HepG2 (cell line): ENCODE measurements around the gene LIFR. TPM values are rescaled to one million over a fixed set of nuclear protein-coding genes. Genes with fewer than 3 reads are reported as not detected.

Experiments
- ATAC-seq: fragments of 200-7000 bp; cut with Tn5 transposase; 3 replicates; pipeline ENCODE4 v1.9.1; 2020; ENCODE audit warnings: mild to moderate bottlenecking, moderate library complexity
- BruUV-seq: library from RNA; stranded (reverse); fragments of 400-500 nt; replicated peaks from 2 replicates; lab custom pipeline; 2021; lab: Mats Ljungman, UMichigan
- CTCF ChIA-PET: fragments of 300-600 bp; formaldehyde crosslinking; extraction: SDS; loops from one replicate; lab custom pipeline; 2021; ENCODE audit warnings: low total read pairs, inconsistent platforms, low intra/inter-chr PET ratio; lab: Yijun Ruan, JAX
- POLR2A ChIA-PET: fragments of 350-600 bp; sonication (Branson Sonifier 250); formaldehyde crosslinking; loops from one replicate; lab custom pipeline; 2020; ENCODE audit warnings: antibody characterized with exemption, inconsistent platforms; lab: Yijun Ruan, JAX
- DNase-seq: peaks from one replicate; pipeline ENCODE4 v3.0.0-alpha.2; 2015; ENCODE audit warnings: low spot score
- FAIRE-seq: peaks from 3 replicates; lab custom pipeline; 2011; peaks lifted over from hg19 to GRCh38; lab: Jason Lieb, UNC
- H2AFZ ChIP-seq: one replicate; pipeline ENCODE4 v1.6.1; 2011; ENCODE audit warnings: low read length, inconsistent platforms
- H3K27ac ChIP-seq: fragments of 300-600 bp; 3 replicates; pipeline ENCODE4 v1.8.0; 2011; ENCODE audit warnings: mixed run types, mild to moderate bottlenecking, mixed read lengths, low read length, inconsistent platforms; ENCODE audit not compliant: insufficient read depth; ENCODE audit errors: extremely low read length
- H3K27me3 ChIP-seq, 2 experiments: fragments of 200-600 bp in 1 of 2; 2 replicates in 1 of 2; 3 replicates in 1 of 2; pipeline versions ENCODE4 v1.6.0 to v1.8.0; 2011; ENCODE audit warnings: low read length in 2 of 2, mild to moderate bottlenecking in 2 of 2, moderate library complexity in 2 of 2, inconsistent platforms in 1 of 2; ENCODE audit not compliant: insufficient read depth in 2 of 2, control insufficient read depth in 1 of 2
- H3K36me3 ChIP-seq, 2 experiments: fragments of 200-600 bp in 1 of 2; replicated peaks in 1 of 2; 2 replicates in 1 of 2; 3 replicates in 1 of 2; pipeline versions ENCODE4 v1.5.1 to v1.8.0; 2011; ENCODE audit warnings: low read length in 2 of 2, inconsistent platforms in 1 of 2; ENCODE audit not compliant: insufficient read depth in 2 of 2, control insufficient read depth in 1 of 2
- H3K4me1 ChIP-seq: 2 replicates; pipeline ENCODE4 v1.5.1; 2012; ENCODE audit warnings: low read length, inconsistent platforms; ENCODE audit not compliant: insufficient read depth
- H3K4me2 ChIP-seq: 2 replicates; pipeline ENCODE4 v1.6.0; 2011; ENCODE audit warnings: low read depth, low read length, inconsistent platforms
- H3K4me3 ChIP-seq, 3 experiments: fragments of 200-600 bp in 1 of 3; sonication (generic), shearing (Covaris generic) in 1 of 3; replicated peaks in 1 of 3; 2 replicates each; pipeline ENCODE4 v1.5.1; 2011 to 2016; ENCODE audit warnings: low read length in 3 of 3, inconsistent platforms in 2 of 3, low read depth in 2 of 3, mild to moderate bottlenecking in 2 of 3, control low read depth in 1 of 3, mixed read lengths in 1 of 3; ENCODE audit not compliant: insufficient read depth in 1 of 3
- H3K79me2 ChIP-seq: one replicate; pipeline ENCODE4 v1.6.1; 2011; ENCODE audit warnings: low read length, inconsistent platforms; ENCODE audit not compliant: insufficient read depth
- H3K9ac ChIP-seq: 2 replicates; pipeline ENCODE4 v1.6.0; 2011; ENCODE audit warnings: mild to moderate bottlenecking, low read depth, low read length, inconsistent platforms; ENCODE audit not compliant: insufficient read depth
- H3K9me3 ChIP-seq: 2 replicates; pipeline ENCODE4 v1.5.1; 2012; ENCODE audit warnings: mild to moderate bottlenecking, low read length
- H4K20me1 ChIP-seq: 2 replicates; pipeline ENCODE4 v1.6.0; 2011; ENCODE audit warnings: inconsistent platforms, mild to moderate bottlenecking, low read length, moderate library complexity; ENCODE audit not compliant: insufficient read depth
- ARHGAP35 ChIP-seq: sonication (generic); formaldehyde crosslinking; IDR thresholded peaks from 2 replicates; pipeline ENCODE4 v1.9.0; 2022; ENCODE audit warnings: mild to moderate bottlenecking, inconsistent platforms, moderate library complexity, missing genetic modification reagents, borderline replicate concordance
- CEBPB ChIP-seq: IDR thresholded peaks from 2 replicates; pipeline ENCODE4 v1.6.1; 2011; ENCODE audit warnings: low read depth, low read length, improper control_type of control experiment, borderline replicate concordance
- FOXA1 ChIP-seq, 2 experiments: fragments of 450-650 bp in 1 of 2; sonication (generic) in 1 of 2; formaldehyde crosslinking in 1 of 2; IDR thresholded peaks; 2 replicates each; pipeline versions ENCODE4 v1.4.0 to v1.6.1; 2016 to 2020; ENCODE audit warnings: missing genetic modification reagents in 1 of 2
- MYNN ChIP-seq: sonication (generic); formaldehyde crosslinking; IDR thresholded peaks from 2 replicates; pipeline ENCODE4 v1.4.0; 2020; ENCODE audit warnings: mild to moderate bottlenecking, low read depth, missing genetic modification reagents
- PTBP1 ChIP-seq: fragments of 200-400 bp; formaldehyde crosslinking; IDR thresholded peaks from 2 replicates; pipeline ENCODE4 v1.6.1; 2018; ENCODE audit warnings: low read length, low read depth; ENCODE audit not compliant: poor library complexity, severe bottlenecking
- ZKSCAN8 ChIP-seq: IDR thresholded peaks from 2 replicates; pipeline ENCODE4 v1.6.1; 2016; ENCODE audit warnings: borderline replicate concordance, missing genetic modification reagents, missing compliant biosample characterization
- ZNF318 ChIP-seq: sonication (generic); formaldehyde crosslinking; IDR thresholded peaks from 2 replicates; pipeline ENCODE4 v1.4.0; 2020; ENCODE audit warnings: mild to moderate bottlenecking, missing genetic modification reagents
- ZNF615 ChIP-seq: sonication (generic); formaldehyde crosslinking; IDR thresholded peaks from 2 replicates; pipeline ENCODE4 v1.5.0; 2020; ENCODE audit warnings: mild to moderate bottlenecking, missing genetic modification reagents, borderline replicate concordance
- ZSCAN31 ChIP-seq: sonication (generic); formaldehyde crosslinking; IDR thresholded peaks from 2 replicates; pipeline ENCODE4 v1.5.0; 2020; ENCODE audit warnings: low read depth, mild to moderate bottlenecking, missing genetic modification reagents
- WGBS: methylation state at CpG from one replicate; pipeline ENCODE4 v1.1.6; 2017; ENCODE audit warnings: low lambda C conversion rate; 5-methylcytosine and 5-hydroxymethylcytosine counted together
- in situ Hi-C: cut with HindIII; loops from 2 replicates; pipeline ENCODE4 v1.10.0; 2017; ENCODE audit warnings: low pct_unique_long_range_greater_than_20kb; ENCODE audit not compliant: extremely low pct_ligation_motif_present
- intact Hi-C: fragments of 100-400 bp; cut with micrococcal nuclease; formaldehyde crosslinking; loops from one replicate; pipeline ENCODE4 v1.10.0; 2022; ENCODE audit not compliant: unreplicated experiment
- polyA plus RNA-seq, 8 experiments: library from polyadenylated mRNA; depleted of rRNA in 3 of 8; stranded (reverse) in 7 of 8; unstranded in 1 of 8; fragments of >200 nt; fragmentation: Illumina TruSeq in 4 of 8; extraction: Trizol in 4 of 8; gene quantifications; 2 replicates each; pipeline versions ENCODE4 v1.2.1 to v1.2.3, GENCODE V29; 2011 to 2016; ENCODE audit warnings: low read depth in 4 of 8, missing spikeins in 1 of 8, mixed read lengths in 1 of 8; ENCODE audit not compliant: insufficient read depth in 1 of 8
- total RNA-seq, 5 experiments: library from RNA; depleted of rRNA; stranded (reverse); fragments of >200 nt; fragmentation: Illumina TruSeq; extraction: Trizol; gene quantifications; 2 replicates each; pipeline ENCODE4 v1.2.3, GENCODE V29; 2016; ENCODE audit warnings: low read depth in 1 of 5
- TF ChIP-seq, protein P1 (sequence below): sonication (generic); formaldehyde crosslinking; IDR thresholded peaks from 2 replicates; pipeline ENCODE4 v1.5.0; 2020; ENCODE audit warnings: mild to moderate bottlenecking, missing genetic modification reagents

Gene LIFR
- total and polyA plus RNA-seq, 2 of the 13 experiments (the other 11 are each of a cell fraction or from before 2014, with no cell fraction given), result 6.3 to 25.2 TPM

DNA sequence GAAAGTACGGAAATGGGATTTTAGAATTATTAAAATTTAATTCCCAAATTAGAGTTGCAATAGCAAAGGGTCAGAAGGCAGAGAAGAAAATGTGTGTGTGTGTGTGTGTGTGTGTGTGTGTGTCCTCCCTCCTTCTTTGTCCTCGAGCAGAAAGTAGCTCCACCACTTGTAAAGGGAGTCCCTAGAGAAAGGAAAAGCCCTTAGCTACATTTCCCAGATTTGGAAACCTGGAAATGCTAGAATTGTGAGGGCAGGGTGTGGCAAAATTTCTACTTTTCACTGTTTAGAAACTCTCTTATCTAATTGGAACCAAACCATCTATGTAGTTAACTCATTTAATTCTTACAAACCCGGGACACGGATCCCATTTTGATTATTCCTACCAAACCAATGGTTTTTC, 33.2 kb upstream of the LIFR start:
- Histone ChIP-seq H3K4me1 (no peaks in the 10 kb centered on the region), H3K4me2 (no peak overlapping the region), H4K20me1 (no peaks in the 10 kb centered on the region), H3K27ac (no peak overlapping the region), H3K27me3 (no peaks in the 10 kb centered on the region; a peak in 1 of 5 replicates), H2AFZ (no peak overlapping the region), H3K79me2 (no peaks in the 10 kb centered on the region), H3K9ac (no peak overlapping the region), H3K36me3 (no peaks in the 10 kb centered on the region), H3K4me3 (no peak overlapping the region), H3K9me3 (no peaks in the 10 kb centered on the region)
- ChIA-PET CTCF (no interaction called here), POLR2A (no interaction called here)
- intact Hi-C loops (no loop called here), in situ Hi-C loops (no loop called here)
- WGBS, result 8% methylated on average over 4 of the region's 4 CpGs
- FAIRE-seq (no peak), ATAC-seq (no peak), DNase-seq (no peak)
- BruUV-seq, result no TSS peak
- TF ChIP-seq CEBPB, result no peak
- no peak for TF ChIP-seq MYNN
- TF ChIP-seq ZNF318 (CRISPR knock-in tag), result no peak
- no peak for TF ChIP-seq FOXA1 (IDR thresholded peaks at IDR 0.05)
- TF ChIP-seq FOXA1 (CRISPR knock-in tag; IDR thresholded peaks at IDR 0.05), result no peak
- TF ChIP-seq, protein P1, sequence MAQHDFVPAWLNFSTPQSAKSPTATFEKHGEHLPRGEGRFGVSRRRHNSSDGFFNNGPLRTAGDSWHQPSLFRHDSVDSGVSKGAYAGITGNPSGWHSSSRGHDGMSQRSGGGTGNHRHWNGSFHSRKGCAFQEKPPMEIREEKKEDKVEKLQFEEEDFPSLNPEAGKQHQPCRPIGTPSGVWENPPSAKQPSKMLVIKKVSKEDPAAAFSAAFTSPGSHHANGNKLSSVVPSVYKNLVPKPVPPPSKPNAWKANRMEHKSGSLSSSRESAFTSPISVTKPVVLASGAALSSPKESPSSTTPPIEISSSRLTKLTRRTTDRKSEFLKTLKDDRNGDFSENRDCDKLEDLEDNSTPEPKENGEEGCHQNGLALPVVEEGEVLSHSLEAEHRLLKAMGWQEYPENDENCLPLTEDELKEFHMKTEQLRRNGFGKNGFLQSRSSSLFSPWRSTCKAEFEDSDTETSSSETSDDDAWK (CRISPR knock-in tag), result no peak
- TF ChIP-seq ZKSCAN8 (CRISPR knock-in tag), result no peak
- TF ChIP-seq ARHGAP35, result no peak
- no peak for TF ChIP-seq ZSCAN31 (CRISPR knock-in tag)
- TF ChIP-seq ZNF615 (CRISPR knock-in tag), result no peak
- no peak for TF ChIP-seq PTBP1
